Bronchial epithelial cell (primary cell): ENCODE results near the gene SDK2. TPM values are rescaled to one million over a fixed set of nuclear protein-coding genes. Genes with fewer than 3 reads are reported as not detected.

ENCODE experiments used
- DNase-seq: peaks from one replicate; pipeline ENCODE4 v3.0.0-alpha.2; 2010; ENCODE audit warnings: low read depth
- FAIRE-seq: peaks from 2 replicates; lab custom pipeline; 2011; peaks lifted over from hg19 to GRCh38; lab: Jason Lieb, UNC
- H3K27me3 ChIP-seq: 2 replicates; pipeline ENCODE4 v1.5.1; 2011; ENCODE audit warnings: low read length; ENCODE audit not compliant: control insufficient read depth, insufficient read depth
- H3K36me3 ChIP-seq: 2 replicates; pipeline ENCODE4 v1.5.1; 2011; ENCODE audit warnings: low read length; ENCODE audit not compliant: control insufficient read depth, insufficient read depth
- H3K4me3 ChIP-seq: 2 replicates; pipeline ENCODE4 v1.5.1; 2011; ENCODE audit warnings: mild to moderate bottlenecking, low read depth, low read length, control low read depth
- CTCF ChIP-seq: IDR thresholded peaks from 2 replicates; pipeline ENCODE4 v1.5.1; 2011; ENCODE audit warnings: mild to moderate bottlenecking, moderate library complexity, low read length, control low read depth, inconsistent platforms; ENCODE audit not compliant: insufficient read depth, severe bottlenecking
- total RNA-seq: library from RNA; depleted of rRNA; stranded (reverse); fragments of >200 nt; gene quantifications from 2 replicates; pipeline ENCODE4 v1.2.1, GENCODE V29; 2014

Gene SDK2
- total RNA-seq, 1 donor from 2014 or later = 2.1 TPM

- peaks cover 2% of the 10 kb centered on the region for H3K36me3 ChIP-seq
- no peaks in the 10 kb centered on the region for H3K27me3 ChIP-seq
- no peak for FAIRE-seq
- H3K4me3 ChIP-seq = no peak overlapping the region
- no peak for DNase-seq
- no peak for TF ChIP-seq CTCF
These were observed 295.5 kb downstream of the SDK2 start for GRCh38 chr17:73348829-73349095.

GRCh38 chr17:73348018-73348828 lies 296.0 kb downstream of the SDK2 start:
- no peaks in the 10 kb centered on the region for H3K27me3 ChIP-seq
- no peak for DNase-seq
- H3K36me3 ChIP-seq = peaks cover 2% of the 10 kb centered on the region
- TF ChIP-seq CTCF = no peak
- peak; percentile 94 for FAIRE-seq
- no peak overlapping the region for H3K4me3 ChIP-seq

- Histone ChIP-seq H3K4me3 (no peak overlapping the region), H3K27me3 (no peaks in the 10 kb centered on the region), H3K36me3 (peaks cover 2% of the 10 kb centered on the region)
- DNase-seq = no peak
- TF ChIP-seq CTCF = no peak
- no peak for FAIRE-seq
These were observed 296.9 kb downstream of the SDK2 start for GRCh38 chr17:73347351-73347750.

GRCh38 chr17:73346501-73347162 lies 297.6 kb downstream of the SDK2 start:
- Histone ChIP-seq H3K4me3 (no peak overlapping the region), H3K36me3 (peaks cover 2% of the 10 kb centered on the region), H3K27me3 (no peaks in the 10 kb centered on the region)
- FAIRE-seq (no peak), DNase-seq (no peak)
- TF ChIP-seq CTCF = no peak

DNA sequence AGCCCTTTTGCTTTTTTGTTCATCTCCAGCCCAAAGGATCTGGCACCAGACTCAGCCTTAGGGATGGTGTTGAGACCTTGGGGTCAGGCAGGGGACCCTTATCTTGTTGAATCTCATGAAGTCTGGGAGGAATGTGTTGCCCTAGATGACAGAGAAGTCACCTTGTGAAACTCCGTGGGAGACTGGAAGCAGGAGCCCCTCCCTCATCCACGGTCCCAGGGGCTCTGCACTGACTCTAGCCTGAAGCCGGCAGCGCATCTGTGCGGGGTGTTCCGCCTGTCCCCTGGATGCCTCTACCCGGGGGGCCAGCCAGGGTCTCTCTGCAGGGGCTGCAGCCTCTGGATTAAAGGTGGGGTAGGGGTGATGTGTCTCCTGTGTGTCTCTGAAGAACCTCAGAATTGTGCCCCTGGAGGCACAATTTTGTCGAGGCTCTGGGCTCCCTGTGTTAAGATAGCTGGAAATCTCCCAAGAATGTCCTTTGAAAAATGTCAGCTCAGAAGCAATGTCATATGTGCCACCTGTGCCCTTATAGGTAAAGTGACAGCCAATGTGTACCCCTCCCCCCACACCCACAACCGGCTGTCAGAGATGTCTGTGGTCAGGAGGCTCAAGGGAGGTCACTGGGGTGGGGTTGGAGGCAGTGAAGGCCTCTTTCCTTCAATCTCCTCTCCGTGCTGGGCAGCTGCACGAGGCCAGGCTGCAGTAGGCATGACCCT lies 300.3 kb downstream of the SDK2 start:
- FAIRE-seq (no peak), DNase-seq (no peak)
- Histone ChIP-seq H3K36me3 (peaks cover 2% of the 10 kb centered on the region), H3K4me3 (no peak overlapping the region), H3K27me3 (no peaks in the 10 kb centered on the region)
- no peak for TF ChIP-seq CTCF
